Breast epithelium (tissue), 3 donors: ENCODE measurements around the gene GPR75.

Experiments used
- CTCF ChIP-seq, 3 donors: fragments of 450-650 bp; IDR thresholded peaks; one replicate each; pipeline ENCODE4 v1.5.1; 2016 to 2017; ENCODE audit warnings: antibody characterized with exemption in 3 of 3, mild to moderate bottlenecking in 3 of 3, moderate library complexity in 3 of 3
- POLR2A ChIP-seq: fragments of 450-650 bp; IDR thresholded peaks from one replicate; pipeline ENCODE4 v1.6.1; 2016; ENCODE audit warnings: antibody characterized with exemption, mild to moderate bottlenecking, moderate library complexity

- no peak for TF ChIP-seq CTCF (IDR thresholded peaks at IDR 0.05)
- TF ChIP-seq POLR2A, result no peak
Observed at GRCh38 chr2:53811601-53812000, 48.2 kb downstream of the GPR75 start.
